Measurements from ENCODE around the gene CCS.
"Not testable (repeated sequence)": the region's sequence is repeated elsewhere in the genome, so short reads cannot be mapped to it uniquely, and the experiment has no call there.

Gene CCS

GRCh38 chr11:66561975-66562248, 31.1 kb upstream of the CCS start:
- no peak for DNase-seq

GRCh38 chr11:66562275-66562674, 30.7 kb upstream of the CCS start:
- DNase-seq: no peak

DNA sequence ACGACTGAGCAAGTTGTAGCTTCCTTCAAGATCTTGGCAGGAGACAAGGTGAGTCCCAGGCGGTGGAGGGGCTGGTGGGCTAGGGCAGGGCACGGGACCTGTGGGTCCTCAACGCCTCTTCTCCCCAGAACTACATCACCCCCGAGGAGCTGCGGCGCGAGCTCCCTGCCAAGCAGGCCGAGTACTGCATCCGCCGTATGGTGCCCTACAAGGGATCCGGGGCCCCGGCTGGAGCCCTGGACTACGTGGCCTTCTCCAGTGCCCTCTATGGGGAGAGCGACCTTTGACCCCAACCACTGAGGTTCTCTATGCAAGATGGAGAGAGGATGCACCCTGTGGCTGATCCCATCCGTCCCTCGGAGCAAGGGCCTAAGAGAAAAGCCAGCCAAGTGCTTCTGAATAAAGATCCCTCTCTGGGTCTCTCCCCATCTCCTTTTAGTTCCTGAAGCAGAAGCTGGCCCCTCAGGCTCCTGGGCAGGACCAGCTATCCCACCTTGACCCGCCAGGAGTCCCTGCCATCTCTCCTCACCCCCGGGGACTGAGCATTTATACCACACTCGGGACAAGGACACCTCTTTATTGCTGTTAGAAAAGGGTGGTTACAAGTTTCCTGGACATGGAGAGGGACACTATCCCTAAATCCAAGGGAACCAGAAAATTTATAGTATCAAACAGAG, 29.9 kb upstream of the CCS start:
- DNase-seq: no peak

DNA sequence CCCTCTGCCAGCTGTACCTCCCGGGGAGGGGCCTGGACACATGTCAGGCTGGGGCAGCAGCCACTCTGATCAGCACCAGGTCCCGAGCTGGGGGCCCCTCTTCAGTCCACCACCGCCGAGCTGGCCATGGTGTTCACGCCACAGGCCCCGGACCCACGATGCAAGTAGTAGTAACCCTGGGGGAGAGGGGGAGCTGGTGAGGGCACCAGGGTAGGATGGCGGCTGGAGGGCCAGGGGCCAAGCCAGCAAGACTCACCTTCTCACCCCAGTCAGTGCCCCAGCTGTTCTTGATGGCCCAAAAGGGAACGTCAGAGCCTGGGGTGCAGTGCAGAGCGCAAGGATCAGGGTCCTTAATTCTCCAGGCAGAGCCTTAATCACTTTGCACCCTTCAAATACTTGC, 29.2 kb upstream of the CCS start:
- no peak for DNase-seq

- DNase-seq: no peak
These were observed 28.4 kb upstream of the CCS start for GRCh38 chr11:66564538-66564937.

- DNase-seq: no peak
These were observed 28.0 kb upstream of the CCS start for GRCh38 chr11:66564984-66565383.

DNA sequence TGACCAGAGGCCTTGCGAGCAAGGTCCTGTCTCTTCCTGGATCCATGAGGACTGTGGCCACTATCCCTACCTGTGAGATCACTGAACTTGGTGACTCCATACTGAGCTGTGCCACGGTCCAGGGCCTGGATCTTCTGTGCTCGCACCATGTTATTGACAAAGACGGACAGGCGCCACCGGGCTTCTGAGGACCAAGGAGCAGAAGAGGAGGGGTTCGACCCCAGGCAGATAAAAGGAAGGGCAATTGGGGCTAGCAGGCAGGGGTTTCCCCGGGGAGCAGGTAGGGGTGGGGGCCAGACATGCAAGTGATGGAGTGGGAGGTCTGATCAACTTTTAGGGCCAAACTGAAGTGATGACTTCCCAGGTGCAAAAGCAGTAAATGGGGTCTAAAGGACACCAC, 26.8 kb upstream of the CCS start:
- no peak for DNase-seq

- no peak for DNase-seq
These were observed 25.2 kb upstream of the CCS start for GRCh38 chr11:66567787-66568123.

GRCh38 chr11:66568124-66568916, 24.7 kb upstream of the CCS start, which contains the start of gene CTSF:
Gene CTSF, minus strand, starts transcription at chr11:66568606. Its CDS starts 120 bp downstream, at chr11:66568486.
- DNase-seq: peak; percentile 72

DNA sequence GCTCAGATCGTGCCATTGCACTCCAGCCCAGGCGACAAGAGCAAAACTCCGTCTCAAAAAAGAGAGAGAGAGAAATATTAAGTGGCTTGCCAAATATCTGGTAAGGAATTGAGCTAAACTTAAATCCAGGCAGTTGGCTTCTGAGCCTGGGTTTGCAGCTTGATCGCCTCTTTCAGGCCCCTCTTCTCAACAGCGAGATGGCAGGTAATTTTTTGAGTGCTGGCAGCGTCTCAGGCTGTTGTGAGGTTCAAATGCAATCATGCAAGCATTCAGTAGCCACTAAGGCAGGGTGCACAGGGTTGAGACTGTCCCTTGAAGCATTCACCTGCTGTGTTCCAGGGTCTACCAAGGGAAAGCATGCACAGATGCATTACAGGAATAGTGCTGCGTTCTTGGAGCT, 23.9 kb upstream of the CCS start:
- no peak for DNase-seq

GRCh38 chr11:66570079-66570849, 22.7 kb upstream of the CCS start:
- DNase-seq: no peak

- DNase-seq: no peak
These were observed 22.2 kb upstream of the CCS start for GRCh38 chr11:66570850-66571180.

GRCh38 chr11:66579017-66579606, 13.9 kb upstream of the CCS start:
- DNase-seq: no peak

- no peak for DNase-seq
These were observed 12.2 kb upstream of the CCS start for GRCh38 chr11:66580803-66581202.

- no peak for DNase-seq
These were observed 11.7 kb upstream of the CCS start for GRCh38 chr11:66581261-66581660.

GRCh38 chr11:66582565-66583147, 10.3 kb upstream of the CCS start:
- not testable (repeated sequence) for DNase-seq

DNA sequence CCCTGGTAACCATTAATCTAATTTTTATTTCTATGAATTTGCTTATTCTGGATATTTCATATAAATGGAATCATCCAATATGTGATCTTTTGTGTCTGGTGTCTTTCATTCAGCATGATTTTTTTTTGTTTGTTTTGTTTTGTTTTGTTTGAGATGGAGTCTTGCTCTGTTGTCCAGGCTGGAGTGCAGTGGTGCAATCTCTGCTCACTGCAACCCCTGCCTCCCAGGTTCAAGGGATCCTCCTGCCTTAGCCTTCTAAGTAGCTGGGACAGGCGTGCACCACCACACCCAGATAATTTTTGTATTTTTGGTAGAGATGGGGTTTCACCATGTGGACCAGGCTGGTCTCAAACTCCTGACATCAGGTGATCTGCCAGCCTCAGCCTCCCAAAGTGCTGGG, 7.5 kb upstream of the CCS start:
- DNase-seq: not testable (repeated sequence)

DNA sequence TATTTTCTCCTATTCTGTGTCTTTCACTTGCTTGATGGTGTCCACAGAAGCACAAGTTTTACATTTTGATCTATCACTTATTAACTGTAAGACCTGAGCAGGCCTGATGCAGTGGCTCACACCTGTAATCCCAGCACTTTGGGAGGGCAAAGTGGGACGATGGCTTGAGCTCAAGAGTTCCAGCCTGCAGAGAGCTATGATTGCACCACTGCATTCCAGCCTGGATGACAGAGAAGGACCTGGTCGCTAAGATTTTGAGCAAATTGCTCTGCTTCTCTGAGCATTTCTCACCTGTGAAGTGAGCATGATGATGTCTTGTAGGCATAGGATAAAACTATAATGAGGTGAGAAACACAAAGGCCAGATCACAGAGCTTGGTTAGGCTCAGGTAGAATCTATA, 6.8 kb upstream of the CCS start:
- no peak for DNase-seq

GRCh38 chr11:66589315-66589714, 3.7 kb upstream of the CCS start:
- not testable (repeated sequence) for DNase-seq

DNA sequence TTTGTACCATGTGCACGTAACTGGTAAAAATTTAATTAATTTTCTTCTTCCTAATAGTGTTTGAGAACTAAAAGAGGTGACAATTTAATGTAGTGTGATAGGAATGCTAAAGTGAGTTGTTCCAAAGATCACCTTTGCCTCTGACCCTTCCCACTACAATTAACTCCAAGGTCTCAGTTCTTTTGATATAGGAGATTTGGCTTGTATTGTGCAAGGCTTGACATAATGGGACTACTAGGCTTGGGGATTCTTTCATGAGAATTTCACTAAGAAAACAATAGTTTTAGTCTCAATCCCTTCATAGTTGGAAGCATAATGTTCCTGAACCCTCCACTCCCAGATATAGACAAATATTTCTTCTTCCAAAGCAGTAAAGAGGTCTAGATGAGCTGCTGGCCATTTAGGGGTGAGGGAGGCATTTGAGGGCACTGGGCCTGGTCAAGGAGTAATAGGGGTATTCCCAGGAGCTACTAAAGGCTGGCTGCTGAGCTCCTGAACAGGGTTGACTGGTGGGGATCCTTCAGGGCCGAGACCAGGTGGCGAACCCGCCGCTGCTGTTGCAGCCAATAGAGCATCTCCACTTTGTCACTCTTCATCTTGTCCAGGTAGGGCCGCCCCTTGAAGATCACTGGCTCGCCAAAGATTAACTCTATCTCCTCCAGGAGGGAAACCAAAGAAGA, 2.8 kb upstream of the CCS start:
- no peak for DNase-seq

DNA sequence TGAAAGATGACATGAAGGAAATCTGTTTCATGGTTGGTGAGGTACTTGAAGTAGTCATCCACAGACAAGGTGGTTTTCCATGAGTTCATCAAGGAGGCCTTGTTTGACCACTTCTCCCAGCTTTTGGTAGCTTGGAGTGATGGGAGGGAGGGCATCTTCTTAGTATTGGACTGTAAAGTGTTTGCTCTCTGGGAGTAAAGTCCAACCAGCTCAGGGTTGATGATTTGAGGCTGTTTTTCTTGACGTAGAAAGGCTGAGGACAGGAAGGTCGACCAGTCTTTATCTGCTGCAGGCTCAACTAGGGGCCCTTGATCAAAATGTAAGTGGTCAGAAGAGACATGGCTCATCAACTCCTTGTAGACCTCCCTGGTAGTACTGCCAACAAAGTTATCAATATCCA, 1.8 kb upstream of the CCS start:
- no peak for DNase-seq

DNA sequence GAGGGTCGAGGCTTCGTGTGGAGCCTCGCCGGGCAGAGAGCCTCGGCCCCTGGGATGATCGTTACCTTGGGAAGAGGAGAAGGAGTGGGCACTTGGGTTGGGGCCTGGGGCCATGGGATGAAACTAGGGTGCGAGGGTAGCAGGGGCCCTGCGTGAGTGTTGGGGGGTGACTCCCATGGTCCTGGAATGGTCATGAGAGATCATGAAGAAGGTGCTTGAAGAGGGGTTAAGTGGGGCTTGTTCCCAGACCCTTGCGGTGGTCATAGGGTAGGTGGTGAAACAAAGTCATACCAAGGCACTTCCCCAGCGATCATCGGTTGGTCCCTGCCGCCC, 284 bp downstream of the CCS start:
- DNase-seq: no peak

GRCh38 chr11:66593650-66594049, 665 bp downstream of the CCS start:
- DNase-seq: no peak
